RWPE1 (cell line): Measurements from ENCODE around the gene FSD1.

Experiments
- CTCF ChIA-PET: fragments of 350-600 bp; sonication (Branson Sonifier 250); formaldehyde crosslinking; extraction: SDS; loops from one replicate; lab custom pipeline; 2021; lab: Yijun Ruan, JAX
- POLR2A ChIA-PET: fragments of 400-600 bp; formaldehyde crosslinking; extraction: SDS; loops from one replicate; lab custom pipeline; 2020; ENCODE audit warnings: antibody characterized with exemption; ENCODE audit not compliant: low non-redundant PET; lab: Yijun Ruan, JAX
- DNase-seq: peaks from one replicate; pipeline ENCODE4 v3.0.0; 2012; ENCODE audit warnings: low spot score
- H3K27ac ChIP-seq: fragments of 450-650 bp; 2 replicates; pipeline ENCODE4 v1.5.1; 2017
- CTCF ChIP-seq: fragments of 450-650 bp; conservative IDR thresholded peaks from 2 replicates; pipeline ENCODE4 v1.5.1; 2017; ENCODE audit warnings: low read depth, mild to moderate bottlenecking

FSD1 gene

GRCh38 chr19:4338441-4339355 lies 34.3 kb downstream of the FSD1 start, which contains the start of gene STAP2:
TSS of gene STAP2 (minus strand) at chr19:4338827. CDS start at chr19:4338753, 74 bp downstream.
- no peak for TF ChIP-seq CTCF
- POLR2A ChIA-PET = interaction anchor here (0.6 kb wide), 1 partner anchor 28 kb away, joined by 4 read pairs; no protein-coding TSS in a partner anchor
- CTCF ChIA-PET = interaction anchor here (0.6 to 1.3 kb wide), 2 partner anchors 71 to 298 kb away, joined by 3 to 12 read pairs; no protein-coding TSS in a partner anchor
- peak within 1 kb of the TSS; percentile 82 for H3K27ac ChIP-seq
- peak; percentile 78 for DNase-seq

GRCh38 chr19:4342314-4342614 lies 37.9 kb downstream of the FSD1 start:
- TF ChIP-seq CTCF = no peak
- DNase-seq = no peak
- ChIA-PET POLR2A (interaction anchor here (0.6 to 1.2 kb wide), 3 partner anchors 12 to 37 kb away, joined by 3 to 5 read pairs (median 4); no protein-coding TSS in a partner anchor), CTCF (interaction anchor here (0.6 to 2.3 kb wide), 5 partner anchors 10 to 789 kb away, joined by 3 to 7 read pairs (median 4); partner anchors contain the start of gene YJU2)
- peak overlapping the region; percentile 91 for H3K27ac ChIP-seq

- ChIA-PET CTCF (interaction anchor here (0.6 to 2.3 kb wide), 7 partner anchors 10 to 789 kb away, joined by 3 to 7 read pairs (median 3); partner anchors contain the start of gene YJU2), POLR2A (interaction anchor here (0.6 to 1.2 kb wide), 4 partner anchors 11 to 110 kb away, joined by 3 to 5 read pairs (median 4); no protein-coding TSS in a partner anchor)
- peak overlapping the region; percentile 91 for H3K27ac ChIP-seq
- peak; percentile 99 for DNase-seq
- TF ChIP-seq CTCF = no peak
Measured at GRCh38 chr19:4342615-4343369, 38.4 kb downstream of the FSD1 start.

- CTCF ChIA-PET = interaction anchor here (0.6 to 1.5 kb wide), 3 partner anchors 9 to 97 kb away, joined by 3 to 10 read pairs (median 4); partner anchors contain the start of gene YJU2
- DNase-seq = peak; percentile 76
- peak within 1 kb of the TSS; percentile 91 for H3K27ac ChIP-seq
- TF ChIP-seq CTCF = no peak
- POLR2A ChIA-PET = interaction anchor here (1.2 kb wide), 1 partner anchor 10 kb away, joined by 4 read pairs; no protein-coding TSS in a partner anchor
Measured at GRCh38 chr19:4343370-4344307, 39.2 kb downstream of the FSD1 start, which contains the start of gene MPND. TSS of gene MPND (plus strand) at chr19:4343562. CDS start at chr19:4343594, 32 bp downstream.

- DNase-seq = no peak
- ChIA-PET CTCF (no interaction called here), POLR2A (no interaction called here)
- no peak for TF ChIP-seq CTCF
- 0 out of 2 replicates have a peak overlapping the region, but pooled peaks have one; percentile 9 for H3K27ac ChIP-seq
Measured at GRCh38 chr19:4345342-4346019, 41.1 kb downstream of the FSD1 start.
